OCI-LY3 (cell line): Measurements from ENCODE around the gene SPTBN2.

Experiments
- EZH2phosphoT487 ChIP-seq: fragments of 200-600 bp; shearing (Covaris generic); IDR thresholded peaks from 2 replicates; pipeline ENCODE4 v1.6.1; 2018; ENCODE audit warnings: antibody characterized with exemption, mixed run types, low read depth
- TF ChIP-seq, protein P1 (sequence below): fragments of 200-600, 300-600 bp; sonication (generic); IDR thresholded peaks from 2 replicates; pipeline ENCODE4 v1.5.1; 2014; ENCODE audit warnings: antibody characterized with exemption, low read length, low read depth

GRCh38 chr11:66643745-66644437 is 85.1 kb downstream of the SPTBN2 start:
- TF ChIP-seq, protein P1, sequence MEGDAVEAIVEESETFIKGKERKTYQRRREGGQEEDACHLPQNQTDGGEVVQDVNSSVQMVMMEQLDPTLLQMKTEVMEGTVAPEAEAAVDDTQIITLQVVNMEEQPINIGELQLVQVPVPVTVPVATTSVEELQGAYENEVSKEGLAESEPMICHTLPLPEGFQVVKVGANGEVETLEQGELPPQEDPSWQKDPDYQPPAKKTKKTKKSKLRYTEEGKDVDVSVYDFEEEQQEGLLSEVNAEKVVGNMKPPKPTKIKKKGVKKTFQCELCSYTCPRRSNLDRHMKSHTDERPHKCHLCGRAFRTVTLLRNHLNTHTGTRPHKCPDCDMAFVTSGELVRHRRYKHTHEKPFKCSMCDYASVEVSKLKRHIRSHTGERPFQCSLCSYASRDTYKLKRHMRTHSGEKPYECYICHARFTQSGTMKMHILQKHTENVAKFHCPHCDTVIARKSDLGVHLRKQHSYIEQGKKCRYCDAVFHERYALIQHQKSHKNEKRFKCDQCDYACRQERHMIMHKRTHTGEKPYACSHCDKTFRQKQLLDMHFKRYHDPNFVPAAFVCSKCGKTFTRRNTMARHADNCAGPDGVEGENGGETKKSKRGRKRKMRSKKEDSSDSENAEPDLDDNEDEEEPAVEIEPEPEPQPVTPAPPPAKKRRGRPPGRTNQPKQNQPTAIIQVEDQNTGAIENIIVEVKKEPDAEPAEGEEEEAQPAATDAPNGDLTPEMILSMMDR: no peak
- no peak for TF ChIP-seq EZH2phosphoT487
